GM18861 (cell line): ENCODE measurements around the gene PGP.

Source experiments
- ATAC-seq: cut with Tn5 transposase; IDR thresholded peaks from one replicate; pipeline ENCODE4 v1.9.1; 2021; ENCODE audit not compliant: unreplicated experiment

PGP gene

DNA sequence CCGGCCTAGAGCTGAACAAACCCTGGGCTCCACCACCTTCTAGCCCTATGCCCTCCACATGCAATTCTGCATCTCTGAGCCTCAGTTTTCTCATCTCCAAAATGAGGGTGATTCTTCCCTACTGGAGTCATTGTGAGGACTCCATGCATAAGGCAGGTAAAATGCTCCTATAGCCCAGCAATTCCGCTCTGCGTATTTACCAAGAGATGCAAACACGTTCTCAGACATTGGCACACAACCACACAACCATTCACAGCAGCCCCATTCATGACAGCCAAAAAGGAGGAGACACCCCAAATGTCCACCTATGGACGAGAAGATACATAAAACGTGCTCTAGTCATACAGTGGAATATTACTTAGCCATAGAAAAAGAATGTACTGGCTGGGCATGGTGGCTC is 14.3 kb downstream of the PGP start:
- no peak for ATAC-seq

DNA sequence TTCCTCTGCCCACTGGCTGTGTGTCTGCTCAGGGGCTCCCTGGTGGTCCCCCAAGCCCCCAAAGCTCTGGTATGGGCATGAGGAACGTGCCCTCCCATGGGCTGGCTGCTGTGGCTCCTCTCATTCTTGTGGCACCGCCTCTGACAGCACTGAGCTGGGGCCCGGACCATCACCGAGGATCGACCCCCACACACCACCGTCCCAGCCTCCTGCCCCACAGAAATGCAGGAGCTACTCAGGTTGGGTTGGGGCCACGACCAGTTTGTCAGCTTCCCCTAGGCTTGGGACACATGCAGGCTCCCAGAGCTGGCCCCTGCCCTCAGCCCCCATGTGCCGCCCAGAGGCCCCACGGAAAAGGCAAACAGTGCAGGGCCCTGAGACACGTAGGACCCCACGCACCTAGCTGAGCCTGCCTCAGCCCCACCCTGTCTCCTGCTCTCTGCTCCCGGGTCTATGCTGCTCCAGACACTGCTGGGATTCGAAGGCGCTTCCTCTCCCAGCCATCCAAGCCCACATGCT is 15.0 kb downstream of the PGP start:
- ATAC-seq, result no peak

DNA sequence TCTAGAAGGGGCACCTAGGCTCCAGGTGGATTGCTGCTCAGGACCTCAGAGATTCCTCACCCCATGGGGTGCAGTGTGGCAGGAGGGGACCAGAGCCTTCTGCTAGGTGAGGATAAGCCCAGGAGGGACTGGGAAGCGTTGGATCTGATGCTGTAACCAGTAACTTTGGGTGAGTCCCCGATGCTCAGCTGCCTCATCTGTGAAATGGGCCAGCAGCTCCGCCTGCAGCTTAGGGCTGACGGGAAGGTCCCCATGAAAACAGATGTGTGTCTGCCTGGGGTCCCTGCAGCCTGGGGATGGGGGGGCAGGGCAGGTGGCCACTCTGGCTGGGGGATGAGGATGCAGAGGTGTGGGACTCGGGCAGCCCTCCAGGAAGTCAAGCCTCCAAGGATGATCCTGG is 15.5 kb downstream of the PGP start:
- ATAC-seq, result no peak

DNA sequence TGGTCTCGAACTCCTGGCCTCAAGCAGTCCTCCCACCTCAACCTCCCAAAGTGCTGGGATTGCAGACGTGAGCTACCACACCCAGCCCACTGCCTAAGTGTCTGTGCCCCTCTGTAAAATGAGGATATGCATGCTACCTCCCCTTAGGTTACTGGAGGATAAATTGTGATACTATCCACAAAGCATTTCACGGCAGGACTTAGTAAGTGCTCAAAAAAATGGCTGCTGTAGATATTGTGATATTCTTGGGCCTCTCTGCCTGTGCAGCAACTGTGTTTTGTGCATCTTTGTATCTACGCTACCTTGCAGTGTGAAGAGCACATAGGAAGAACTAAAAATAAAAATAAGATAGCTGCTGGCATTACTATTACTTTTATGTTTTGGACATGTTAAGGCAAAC is 16.4 kb downstream of the PGP start:
- ATAC-seq, result no peak

DNA sequence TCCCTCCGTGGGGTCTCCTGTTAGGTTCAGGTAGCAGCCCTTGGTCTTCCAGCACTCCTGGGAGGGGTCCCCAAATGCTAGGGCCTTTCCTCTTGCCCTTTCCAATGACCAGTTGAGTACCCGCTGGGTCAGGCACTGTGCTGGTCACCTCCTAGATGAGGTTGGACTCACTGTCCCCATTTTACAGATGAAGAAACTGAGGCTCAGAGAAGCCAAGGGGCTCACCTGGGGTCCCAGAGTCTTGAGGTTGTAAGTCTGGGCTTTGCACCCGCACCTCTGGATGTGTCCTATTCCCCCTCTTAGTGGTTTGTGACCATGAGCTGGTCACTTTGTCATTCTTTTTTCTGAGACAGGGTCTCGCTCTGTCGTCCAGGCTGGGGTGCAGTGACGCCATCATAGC is 16.9 kb downstream of the PGP start:
- ATAC-seq, result no peak

DNA sequence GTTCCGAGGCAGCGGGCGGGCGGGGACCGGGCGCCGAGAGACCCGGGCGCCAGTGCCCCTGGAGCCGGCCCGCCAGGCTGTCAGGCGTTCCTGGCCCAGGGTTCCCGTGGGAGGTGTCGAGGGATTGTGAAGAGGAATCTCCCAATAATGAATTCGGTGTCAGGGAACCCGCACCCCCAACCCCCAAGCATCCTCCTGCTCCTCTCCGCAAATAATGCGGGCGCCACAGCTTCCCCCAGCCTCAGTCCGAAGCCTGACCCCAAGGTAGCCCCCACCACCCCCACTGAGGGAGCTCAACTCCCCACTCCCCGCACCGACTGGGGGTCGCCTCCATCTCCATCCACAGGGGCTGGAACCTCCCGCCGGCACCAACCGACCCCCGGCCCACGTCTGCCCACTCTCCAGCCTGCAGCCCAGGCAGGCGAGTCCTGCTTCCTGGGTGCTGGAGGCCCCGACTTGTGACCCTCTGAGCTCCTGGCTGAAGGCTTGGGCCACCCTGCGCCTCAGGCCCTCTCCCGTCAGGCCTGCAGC is 17.6 kb downstream of the PGP start:
- no peak for ATAC-seq

DNA sequence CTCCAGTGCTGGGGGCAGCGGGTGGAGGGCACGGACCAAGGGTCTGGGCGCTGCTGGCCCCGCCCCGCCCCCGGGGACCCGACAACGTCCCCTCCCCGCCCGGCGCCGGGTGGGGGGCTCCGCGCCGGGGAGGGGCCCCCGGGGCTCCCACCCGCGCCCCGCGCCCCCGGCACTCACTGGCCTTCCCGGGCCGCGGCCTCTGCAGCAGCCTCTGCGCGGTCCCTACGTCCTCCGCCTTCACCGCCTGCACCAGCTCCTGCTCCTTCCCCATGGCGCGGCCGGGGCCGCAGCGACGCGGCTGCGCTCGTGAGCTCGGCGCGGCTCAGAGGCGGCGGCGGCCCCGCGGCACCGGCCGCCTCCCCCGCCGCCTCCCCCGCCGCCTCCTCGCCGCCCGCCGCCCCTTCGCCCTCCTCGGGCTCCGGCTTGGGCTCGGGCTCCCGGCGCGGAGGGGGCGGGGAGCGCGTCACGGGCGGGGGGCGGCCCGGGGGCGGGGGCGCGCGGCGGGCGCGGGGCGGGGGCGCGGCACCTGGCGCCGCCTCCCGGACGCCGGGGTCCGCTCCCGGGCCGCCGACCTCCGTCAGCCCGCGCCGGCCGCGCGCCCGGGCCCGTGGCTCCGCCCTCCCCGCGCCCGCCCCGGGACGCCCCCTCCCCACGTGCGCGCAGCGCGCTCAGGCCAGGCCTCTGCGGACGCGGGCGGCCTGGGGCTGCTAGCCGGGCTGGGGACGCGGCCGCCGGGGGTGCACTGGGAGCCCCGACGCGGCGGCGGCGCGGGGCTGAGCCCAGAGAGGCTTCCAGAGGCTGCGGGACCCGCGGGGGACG is 18.3 kb downstream of the PGP start, which contains the start of gene CASKIN1:
Gene CASKIN1, minus strand, starts transcription at position 444 of the 819 bp plus-strand sequence. Its CDS starts 173 bp downstream, at position 271.
- ATAC-seq, result no peak

DNA sequence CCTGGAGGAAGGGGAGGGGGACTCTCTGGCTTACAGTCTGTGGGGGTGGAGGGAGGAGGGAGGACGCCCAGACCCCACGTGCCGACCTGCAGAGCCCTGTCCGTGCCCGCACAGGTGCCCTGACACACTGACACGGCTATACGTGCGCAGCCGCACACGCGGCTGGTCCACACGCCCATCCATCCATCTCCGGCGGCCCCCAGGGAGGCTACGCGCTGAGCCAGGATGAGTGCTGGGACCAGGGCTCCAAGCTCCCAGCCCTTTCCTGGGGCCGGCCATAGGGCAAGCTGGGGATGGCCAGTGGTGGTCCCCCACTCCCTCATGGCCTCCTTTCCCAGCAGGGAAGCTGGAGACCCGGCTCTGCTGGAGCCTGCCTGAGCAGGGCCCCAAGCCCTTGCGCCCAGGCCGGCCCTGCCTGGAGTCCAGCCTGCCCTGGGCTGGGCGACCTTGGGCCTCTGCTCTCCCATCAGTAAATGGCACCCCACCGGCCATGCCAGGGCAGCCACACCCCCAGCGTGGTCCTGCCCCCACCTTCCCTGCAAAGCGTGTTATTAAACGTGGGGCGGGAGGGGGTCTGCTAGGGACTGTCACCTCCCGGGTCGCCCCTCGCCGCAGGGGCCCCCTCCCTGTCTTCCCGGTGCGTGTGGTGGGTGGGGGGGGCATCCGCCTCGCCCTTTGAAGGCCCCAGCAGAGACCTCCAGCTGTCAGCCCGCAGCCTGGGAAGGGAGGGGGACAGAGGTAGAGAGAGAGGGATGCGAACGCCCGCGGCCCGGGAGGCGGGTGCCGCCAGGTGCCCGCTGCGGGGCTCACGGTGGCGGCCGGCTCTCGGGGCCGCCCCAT is 19.1 kb downstream of the PGP start:
- no peak for ATAC-seq

DNA sequence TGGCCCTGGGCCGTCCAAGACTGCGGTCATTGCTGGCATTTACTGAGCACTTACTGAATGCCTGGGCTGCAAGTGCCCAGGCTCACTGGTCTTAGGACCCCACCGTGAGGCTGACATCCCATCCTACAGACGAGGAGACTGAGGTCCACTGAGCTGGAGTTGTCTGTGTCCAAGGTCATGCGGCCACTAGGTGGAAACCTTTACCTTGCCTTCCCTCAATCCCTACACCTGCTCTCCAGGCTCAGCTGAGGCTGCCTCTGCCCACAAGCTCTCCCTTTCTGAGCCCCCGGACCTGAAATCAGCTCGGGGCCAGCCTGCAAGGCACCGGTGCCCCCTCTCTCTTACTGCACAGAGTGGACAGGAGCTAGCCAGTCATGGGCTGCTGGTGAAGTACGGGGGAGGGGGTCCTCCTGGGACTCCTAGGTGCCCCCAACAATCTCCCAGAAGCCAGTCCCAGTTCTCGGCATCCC is 19.8 kb downstream of the PGP start:
- no peak for ATAC-seq

DNA sequence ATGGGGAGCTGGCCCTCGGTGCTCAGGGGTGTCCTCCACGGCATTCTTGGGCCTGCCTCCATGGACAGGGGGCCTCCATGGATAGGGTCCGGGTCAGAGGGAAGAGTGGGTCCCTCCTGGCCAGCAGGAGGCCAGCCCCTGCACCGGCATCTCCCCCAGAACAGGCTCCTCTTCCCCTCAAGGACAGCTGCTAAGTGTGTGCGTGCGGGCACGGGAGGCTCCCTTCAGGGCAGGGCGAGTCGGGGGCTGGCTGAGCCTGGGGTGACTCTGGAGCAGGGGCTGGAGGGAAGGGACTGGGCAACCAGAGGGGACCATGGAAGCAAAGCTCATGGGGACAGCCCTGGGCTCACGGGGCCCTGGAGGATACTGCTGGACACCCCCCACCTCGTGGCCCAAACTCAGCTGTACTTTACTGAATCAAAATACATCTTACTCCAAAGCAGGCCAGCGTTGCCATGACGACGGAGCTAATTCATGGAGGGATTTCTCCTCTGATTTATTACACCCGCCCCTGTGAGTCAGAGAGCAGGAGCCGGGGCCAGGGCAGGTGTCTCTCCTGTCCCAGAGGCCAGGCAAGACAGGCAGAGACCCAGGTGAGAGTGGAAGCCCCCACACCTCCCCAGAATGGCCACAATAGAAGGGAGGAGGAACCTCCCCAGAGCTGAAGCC is 20.3 kb downstream of the PGP start:
- ATAC-seq, result no peak

DNA sequence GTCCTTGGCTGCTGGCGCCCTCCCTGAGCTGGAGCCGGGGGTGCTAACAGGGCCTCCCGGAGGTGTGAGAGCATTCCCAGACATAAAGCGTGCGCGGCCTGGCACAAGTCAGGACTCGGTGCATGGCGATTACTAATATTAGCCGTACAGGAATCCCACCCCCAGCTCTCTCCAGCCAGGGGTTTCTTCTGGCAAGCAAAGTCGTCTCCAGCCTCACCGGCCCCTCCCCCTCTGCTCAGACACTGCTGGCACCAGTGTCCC is 23.3 kb downstream of the PGP start:
- no peak for ATAC-seq

DNA sequence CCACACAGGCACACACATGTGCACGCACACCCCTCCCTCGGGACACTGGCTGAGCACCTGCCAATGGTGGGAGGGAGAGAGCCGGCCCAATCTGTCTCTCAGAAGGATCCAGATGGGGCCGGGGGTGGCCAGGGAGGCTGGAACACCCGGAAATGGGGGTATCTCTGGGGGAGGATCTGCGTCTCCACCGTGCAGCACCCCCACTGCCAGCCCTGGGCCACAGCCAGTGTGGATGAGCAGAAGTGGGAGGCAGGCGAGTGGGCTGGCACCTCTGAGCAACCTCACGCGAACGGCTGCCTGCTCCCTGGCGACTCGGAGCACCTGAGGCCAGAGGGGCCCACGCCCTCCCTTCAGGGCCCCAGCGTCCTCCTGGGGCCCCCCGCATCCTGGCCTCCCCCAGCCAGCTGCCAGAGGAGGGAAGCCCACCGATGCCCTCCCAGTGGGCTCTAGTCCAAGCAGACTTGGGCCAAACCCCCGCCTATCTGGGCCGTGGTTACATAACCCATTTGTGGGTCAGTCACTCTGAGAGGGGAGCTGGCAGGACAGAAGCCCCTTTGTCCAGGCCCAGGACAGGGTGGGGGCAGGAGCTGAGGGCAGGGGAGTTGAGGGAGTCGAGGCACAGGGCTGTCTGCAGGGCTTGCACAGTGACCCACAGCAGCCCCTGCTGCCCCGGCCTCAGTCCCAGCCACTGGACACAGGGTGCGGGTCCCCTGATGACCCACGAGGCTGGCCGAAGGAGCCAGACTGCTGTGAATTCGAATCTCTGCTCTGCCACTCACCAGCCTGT is 23.8 kb downstream of the PGP start:
- no peak for ATAC-seq

DNA sequence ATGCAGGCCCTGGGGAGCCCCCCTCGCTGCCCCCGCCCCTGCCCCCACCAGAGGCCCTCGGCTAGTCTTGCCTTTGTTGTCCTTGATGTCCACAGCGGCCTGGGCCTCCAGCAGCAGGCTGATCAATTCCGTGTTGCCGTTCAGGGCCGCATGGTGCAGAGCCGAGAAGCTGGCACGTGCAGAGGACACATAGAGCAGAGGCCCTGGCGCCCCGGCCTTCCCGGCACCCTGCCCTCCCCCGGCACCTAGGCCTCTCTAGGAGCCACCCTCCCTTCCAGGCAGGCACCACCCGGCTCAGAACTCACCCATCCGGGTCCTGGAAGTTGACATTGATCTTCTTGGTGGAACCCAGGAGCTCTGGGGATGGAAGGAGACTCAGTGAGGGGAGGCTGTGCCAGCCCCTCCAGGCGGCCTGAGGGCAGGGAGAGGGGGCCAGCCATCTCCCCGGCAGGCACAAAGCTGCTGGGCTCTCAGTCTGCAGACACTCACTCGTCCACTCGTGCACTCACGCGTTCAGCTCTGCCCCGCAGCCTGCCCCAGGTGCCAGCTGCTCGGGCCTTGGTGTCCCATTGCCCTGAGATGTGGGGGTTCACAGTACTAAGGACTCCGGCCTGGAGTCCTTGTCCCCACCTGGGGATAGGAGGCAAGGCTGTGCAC is 24.5 kb downstream of the PGP start:
- ATAC-seq, result no peak

DNA sequence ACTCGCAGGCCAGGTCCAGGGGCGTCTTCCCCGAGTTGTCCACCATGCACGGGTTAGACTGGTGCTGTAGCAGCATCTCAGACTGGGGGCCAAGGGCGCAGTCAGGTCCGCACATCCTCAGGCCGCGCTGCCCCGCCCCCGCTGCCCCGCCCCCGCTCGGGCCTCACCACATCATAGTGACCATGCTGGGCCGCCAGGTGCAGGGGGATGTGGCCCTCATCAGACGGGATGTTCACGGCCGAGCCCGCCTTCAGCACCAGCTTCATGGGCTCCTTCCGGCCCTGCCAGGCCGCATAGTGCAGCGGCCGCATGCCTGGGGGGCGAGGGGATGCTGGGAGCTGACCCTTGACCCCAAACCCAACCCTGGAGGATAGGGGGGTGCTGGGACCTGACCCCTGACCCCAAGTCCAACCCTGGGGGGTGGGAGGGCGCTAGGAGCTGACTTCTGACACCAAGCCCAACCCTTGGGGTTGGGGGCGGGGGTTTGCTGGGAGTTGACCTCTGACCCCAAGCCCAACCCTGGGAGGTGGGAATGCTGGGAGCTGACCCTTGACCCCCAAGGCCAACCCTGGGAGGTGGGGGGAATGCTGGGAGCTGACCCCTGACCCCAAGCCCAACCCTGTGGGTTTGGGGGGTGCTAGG is 25.3 kb downstream of the PGP start:
- no peak for ATAC-seq

DNA sequence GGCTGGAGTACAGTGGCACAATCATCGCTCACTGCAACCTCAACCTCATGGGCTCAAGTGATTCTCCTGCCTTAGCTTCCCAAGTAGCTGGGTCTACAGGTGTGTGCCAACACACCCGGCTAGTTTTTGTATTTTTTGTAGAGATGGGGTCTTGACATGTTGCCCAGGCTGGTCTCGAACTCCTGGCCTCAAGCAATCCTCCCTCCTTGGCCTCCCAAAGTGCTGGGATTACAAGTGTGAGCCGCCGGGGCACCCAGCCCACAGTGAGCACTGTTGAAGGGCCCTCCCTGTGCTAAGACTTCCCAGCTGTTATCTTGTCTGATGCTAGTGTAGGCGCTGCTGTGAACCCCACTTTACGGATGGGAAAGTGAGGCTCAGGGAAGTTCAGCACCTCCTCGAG is 26.2 kb downstream of the PGP start:
- no peak for ATAC-seq

DNA sequence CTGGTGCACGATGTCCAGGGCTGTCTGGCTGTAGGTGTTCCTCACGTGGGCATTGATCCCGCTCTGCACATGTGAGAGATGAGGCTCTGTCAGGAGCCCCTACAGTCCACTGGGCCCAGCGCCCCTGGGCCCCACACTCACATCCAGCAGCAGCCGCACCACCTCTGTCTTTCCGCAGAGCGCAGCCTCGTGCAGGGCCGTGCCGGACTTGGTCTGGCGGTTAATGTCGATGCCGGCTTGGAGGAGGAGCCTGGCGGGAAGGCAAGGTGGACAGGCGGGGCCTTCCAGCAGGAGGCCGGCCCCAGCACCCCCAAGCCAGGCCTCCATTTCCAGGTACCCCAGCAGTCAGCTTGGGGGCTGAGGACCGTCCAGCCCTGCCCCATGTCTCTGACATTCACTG is 27.4 kb downstream of the PGP start:
- no peak for ATAC-seq

DNA sequence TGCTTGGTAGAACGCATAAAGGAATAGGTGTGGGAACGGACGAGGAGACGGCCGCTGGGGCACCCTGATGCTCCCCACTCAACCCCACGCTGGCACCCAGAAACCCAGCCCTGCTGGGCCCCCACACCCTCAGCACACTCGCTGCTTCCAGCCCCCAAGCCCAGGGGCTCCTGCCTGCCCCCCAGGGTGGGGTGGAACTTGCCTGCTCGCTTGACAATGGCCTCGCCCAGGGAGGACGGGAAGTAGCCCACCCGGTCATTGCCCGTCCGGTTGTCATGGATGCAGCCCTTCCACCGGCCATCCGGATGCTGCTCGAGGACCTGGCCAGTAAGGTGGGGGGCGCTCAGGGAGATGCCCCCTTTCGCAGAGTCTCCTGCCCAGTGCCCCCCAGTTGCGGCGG is 28.1 kb downstream of the PGP start:
- ATAC-seq, result no peak

DNA sequence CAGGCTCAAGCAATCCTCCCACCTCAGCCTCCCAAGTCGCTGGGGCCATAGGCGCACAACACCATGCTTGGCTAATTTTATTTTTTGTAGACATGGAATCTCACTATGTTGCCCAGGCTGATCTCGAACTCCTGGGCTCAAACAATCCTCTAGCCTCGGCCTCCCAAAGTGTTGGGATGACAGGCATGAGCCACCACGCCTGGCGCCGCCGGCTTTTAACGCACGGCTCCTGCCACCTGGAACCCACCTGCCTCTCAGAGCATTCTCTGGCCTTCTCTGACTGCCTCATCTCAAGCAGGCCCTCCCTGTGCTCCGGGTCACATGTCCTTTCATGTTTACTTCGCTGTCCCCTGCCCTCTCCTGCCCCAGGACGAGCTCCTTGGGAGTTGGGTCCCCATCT is 28.6 kb downstream of the PGP start:
- ATAC-seq, result no peak

DNA sequence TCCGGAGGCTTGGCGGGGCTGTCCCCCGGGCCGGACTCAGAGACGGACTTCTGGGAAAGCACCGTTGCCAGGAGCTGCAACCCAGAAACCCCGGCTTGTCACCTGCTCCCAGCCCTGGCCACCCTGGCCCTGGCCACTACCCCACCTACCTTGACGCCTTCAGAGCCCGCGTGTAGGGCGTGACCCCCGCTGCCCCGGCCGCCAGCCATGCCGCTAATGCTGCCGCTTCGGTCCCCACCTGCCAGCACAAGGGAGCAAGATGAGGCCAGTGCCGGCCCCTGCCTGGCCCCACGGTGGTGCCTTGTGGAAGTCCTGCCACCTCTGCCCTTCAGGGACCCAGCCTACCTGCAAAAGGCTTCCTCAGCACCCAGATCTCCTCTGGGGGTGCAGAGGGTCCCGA is 29.7 kb downstream of the PGP start:
- ATAC-seq, result no peak

DNA sequence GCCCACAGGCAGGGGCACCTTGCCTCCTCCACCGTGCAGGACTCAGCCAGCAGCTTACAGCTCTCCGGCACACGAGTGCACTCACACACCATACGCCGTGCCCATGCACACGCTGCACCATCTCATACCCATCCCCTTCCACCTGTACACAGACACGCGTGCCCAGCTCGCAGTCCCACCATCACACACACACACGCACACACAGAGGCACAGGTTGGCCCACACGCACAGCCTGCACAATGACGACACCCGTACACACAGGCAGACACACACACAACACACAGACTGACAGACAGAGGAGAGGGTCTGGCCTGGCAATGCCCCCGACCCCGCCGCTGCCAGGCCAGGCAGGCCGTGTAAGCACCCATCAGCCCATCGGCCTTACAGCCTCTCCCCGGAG is 30.3 kb downstream of the PGP start:
- no peak for ATAC-seq
